Skin of body (tissue), 2 donors: ENCODE measurements around the gene SMNDC1. TPM values are rescaled to one million over a fixed set of nuclear protein-coding genes. Genes with fewer than 3 reads are reported as not detected.
"Not testable (repeated sequence)": the region's sequence is repeated elsewhere in the genome, so short reads cannot be mapped to it uniquely, and the experiment has no call there.

Experiments
- DNase-seq: peaks from one replicate; lab custom pipeline; 2025; lab: John Stamatoyannopoulos, UW
- total RNA-seq: library from RNA; depleted of rRNA; stranded (reverse); fragments of >200 nt; gene quantifications from one replicate; pipeline ENCODE4 v1.2.3, GENCODE V29; 2014

Gene SMNDC1
- total RNA-seq: 13.8 TPM

- DNase-seq: peak; percentile 96
These were observed at the start of gene SMNDC1 for GRCh38 chr10:110304780-110305421. SMNDC1 (minus strand) TSS chr10:110304920; CDS start chr10:110303587, 1,333 bp downstream.

- peak; percentile 20 for DNase-seq
These were observed 49.6 kb upstream of the SMNDC1 start for GRCh38 chr10:110354322-110354766.

GRCh38 chr10:110353244-110354119, 48.8 kb upstream of the SMNDC1 start:
- no peak for DNase-seq

- DNase-seq: no peak
These were observed 48.2 kb upstream of the SMNDC1 start for GRCh38 chr10:110352930-110353243.

- DNase-seq: no peak
These were observed 46.1 kb upstream of the SMNDC1 start for GRCh38 chr10:110350812-110351211.

- DNase-seq: no peak
These were observed 45.1 kb upstream of the SMNDC1 start for GRCh38 chr10:110349831-110350230.

- DNase-seq: no peak
These were observed 44.7 kb upstream of the SMNDC1 start for GRCh38 chr10:110349386-110349785.

GRCh38 chr10:110348336-110348735, 43.6 kb upstream of the SMNDC1 start:
- DNase-seq: no peak

GRCh38 chr10:110346914-110347313, 42.2 kb upstream of the SMNDC1 start:
- DNase-seq: no peak

GRCh38 chr10:110345286-110345685, 40.6 kb upstream of the SMNDC1 start:
- DNase-seq: no peak

- no peak for DNase-seq
These were observed 39.9 kb upstream of the SMNDC1 start for GRCh38 chr10:110344622-110345021.

- DNase-seq: no peak
These were observed 39.2 kb upstream of the SMNDC1 start for GRCh38 chr10:110343947-110344346.

GRCh38 chr10:110340816-110341215, 36.1 kb upstream of the SMNDC1 start:
- no peak for DNase-seq

GRCh38 chr10:110340122-110340521, 35.4 kb upstream of the SMNDC1 start:
- DNase-seq: no peak

GRCh38 chr10:110337906-110338305, 33.2 kb upstream of the SMNDC1 start:
- DNase-seq: no peak

GRCh38 chr10:110337401-110337800, 32.7 kb upstream of the SMNDC1 start:
- no peak for DNase-seq

- peak; percentile 87 for DNase-seq
These were observed 31.5 kb upstream of the SMNDC1 start for GRCh38 chr10:110336111-110336721.

- DNase-seq: no peak
These were observed 30.8 kb upstream of the SMNDC1 start for GRCh38 chr10:110335314-110336064.

- DNase-seq: no peak
These were observed 29.4 kb upstream of the SMNDC1 start for GRCh38 chr10:110334061-110334656.

GRCh38 chr10:110331226-110331795, 26.6 kb upstream of the SMNDC1 start:
- not testable (repeated sequence) for DNase-seq

GRCh38 chr10:110330675-110331074, 26.0 kb upstream of the SMNDC1 start:
- no peak for DNase-seq
